ENCODE data around the gene TRMT44.

The TRMT44 gene

DNA sequence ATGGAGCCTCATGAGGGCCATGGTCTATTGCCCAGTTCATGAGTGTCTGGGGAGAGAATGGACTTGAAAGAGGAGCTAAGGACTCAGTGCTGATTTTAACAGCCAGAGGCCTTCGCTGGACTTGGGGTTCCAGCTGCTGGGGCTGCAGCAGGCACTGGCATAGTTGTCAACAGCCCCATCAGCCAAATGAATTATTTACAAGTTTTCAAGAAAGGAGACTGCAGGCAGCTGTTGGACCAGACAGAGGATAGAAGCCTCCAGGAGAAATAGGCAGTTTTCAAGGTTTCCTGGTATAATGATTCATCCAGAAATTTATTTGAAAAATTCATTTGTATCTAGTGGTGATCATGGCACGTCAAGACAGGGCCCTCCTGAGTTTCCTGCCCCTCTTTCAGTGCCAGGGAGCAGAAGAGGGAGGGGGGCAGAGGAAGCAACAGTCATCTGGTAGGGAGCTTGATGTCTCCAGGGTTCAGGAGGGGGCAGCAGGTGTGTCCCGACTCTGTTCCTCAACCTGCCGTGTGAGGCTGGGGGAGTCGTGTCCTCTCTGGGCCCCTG is 76.5 kb downstream of the TRMT44 start:
- no peak for DNase-seq

DNA sequence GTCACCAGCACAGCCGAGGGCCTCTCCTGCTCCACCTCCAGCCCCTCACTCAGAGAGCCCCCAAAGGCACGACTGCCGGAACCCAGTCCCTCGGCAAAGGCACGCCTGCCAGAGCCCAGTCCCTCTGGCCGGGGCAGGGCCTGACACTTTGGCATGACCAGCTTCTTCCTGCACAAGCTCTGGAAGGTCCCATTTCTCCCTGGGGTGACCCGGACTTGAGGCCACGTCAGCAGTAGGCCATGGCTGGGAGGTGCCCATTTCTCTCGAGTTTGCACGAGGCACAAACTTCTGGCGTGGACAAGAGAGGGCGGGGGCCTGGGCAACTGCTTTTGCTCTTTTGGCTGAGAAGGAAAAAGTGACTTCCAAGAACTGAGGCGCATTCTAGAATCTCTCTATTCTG is 77.4 kb downstream of the TRMT44 start:
- no peak for DNase-seq

DNA sequence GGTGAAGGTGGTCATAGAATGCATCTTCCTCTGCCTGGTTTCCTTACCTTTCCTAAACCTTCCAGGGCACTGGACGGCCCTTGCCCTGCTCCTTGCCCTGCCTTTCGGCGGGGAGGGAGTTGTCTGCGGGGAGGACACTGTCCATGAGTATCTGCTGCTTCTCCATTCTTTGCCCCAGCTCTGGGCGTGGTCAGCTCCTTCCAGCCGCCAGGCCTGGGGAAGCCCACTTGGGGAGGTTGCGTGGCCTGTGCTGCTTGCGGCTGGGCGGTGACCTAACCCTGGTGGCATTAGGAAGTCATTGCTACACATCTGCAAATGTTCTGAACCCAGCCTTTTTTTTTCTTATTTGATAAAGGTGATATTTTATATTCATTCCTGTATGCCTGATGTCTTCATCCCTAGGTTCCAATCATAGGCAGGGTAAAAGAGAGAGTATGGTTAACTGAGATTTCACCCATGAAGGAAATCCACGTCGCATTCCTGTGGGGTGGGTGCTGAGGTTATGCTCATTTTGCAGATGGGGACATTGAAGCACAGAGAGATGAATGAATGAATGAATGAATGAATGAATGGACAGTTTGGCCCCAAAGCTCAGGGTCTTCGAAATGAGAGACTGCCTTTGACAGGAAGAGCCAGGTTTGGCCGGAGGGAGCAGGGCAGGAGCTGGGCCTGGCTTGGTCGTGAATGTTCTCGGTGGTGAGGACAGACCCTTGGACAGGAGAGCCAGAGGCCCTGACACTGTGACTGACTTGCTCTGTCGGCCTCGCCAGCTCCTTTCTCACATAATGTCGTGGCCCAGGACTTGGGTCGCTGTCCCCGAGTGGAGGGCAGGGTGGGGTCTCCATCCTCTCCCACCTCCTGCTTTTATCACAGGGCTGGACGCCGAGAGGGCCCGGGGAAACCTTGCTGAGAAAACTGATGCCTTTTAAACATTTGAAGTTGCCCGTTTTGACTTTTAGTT is 81.9 kb downstream of the TRMT44 start:
- DNase-seq: no peak

DNA sequence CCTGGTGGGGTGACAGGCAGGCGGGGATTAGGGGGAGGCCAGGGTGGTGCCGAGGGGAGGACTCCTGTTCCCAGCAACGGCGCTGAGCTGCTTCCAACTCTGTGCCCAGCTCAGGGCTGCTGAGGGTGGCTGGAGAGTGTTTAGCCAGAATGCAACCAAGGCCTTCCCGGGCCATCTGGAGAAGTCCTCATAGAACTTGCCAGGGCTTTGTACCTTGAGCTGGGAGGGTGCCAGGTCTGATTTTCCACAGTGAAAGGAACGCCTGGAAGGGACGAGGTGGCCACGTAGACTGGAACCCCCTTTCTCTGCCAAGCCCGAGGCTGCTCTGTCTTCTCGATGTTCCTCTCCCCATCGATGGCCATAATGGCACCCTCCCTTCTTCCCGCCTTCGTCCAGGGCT is 82.6 kb downstream of the TRMT44 start:
- DNase-seq: no peak

DNA sequence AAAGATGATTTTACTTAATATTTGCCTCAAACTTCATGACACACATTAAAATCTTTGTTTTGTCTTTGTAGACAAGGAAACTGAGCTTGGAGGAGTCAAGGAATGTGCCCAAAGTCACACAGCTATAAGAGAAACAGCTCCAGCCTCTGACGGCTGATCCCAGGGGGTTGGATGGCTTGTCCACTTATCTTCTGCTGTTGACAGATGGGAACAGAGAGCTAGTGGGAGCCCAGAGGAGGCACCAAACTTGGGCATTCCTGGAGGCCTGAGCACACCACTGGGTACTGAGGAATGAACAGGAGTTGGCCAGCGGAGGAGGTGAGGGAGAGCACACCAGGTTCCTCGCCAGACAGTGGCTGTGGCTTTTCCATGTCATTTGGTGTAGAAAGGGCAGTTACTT is 83.2 kb downstream of the TRMT44 start:
- no peak for DNase-seq

DNA sequence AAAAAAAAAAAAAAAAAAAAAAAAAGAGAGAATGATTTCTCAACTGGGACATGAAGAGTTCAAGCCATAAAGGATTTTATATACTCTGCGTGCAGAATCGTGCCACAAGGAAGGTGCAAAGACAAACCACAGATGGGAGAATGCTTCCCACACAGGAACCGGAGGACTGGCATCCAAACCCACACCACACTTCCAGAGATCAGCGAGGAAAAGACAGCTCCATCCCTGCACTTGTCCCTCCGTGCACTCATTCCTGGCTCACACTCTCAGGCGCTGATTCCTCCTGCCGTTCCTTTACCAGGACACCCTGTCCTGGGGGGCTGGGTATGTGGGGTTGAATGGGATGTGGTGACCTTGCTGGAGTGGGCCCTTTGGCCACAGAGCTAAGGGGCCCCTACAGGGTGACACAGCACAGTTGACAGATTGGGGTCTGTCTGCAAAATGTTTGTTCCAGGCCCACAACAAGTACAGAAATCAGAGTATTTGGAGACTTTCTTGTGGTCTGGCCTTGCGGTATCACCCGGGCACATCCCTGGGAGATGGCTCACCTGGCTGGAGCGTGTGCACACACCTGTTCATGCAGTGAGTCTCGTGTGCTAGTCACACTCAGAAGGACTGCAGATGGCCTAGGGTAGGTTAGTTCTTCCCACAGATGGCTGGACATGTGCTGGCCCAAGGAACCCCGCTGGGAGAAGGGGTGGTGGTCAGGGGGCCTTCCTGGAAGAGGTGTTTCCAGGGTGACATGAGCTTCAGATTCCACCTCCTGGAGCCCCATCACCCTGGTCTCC is 84.2 kb downstream of the TRMT44 start:
- no peak for DNase-seq

DNA sequence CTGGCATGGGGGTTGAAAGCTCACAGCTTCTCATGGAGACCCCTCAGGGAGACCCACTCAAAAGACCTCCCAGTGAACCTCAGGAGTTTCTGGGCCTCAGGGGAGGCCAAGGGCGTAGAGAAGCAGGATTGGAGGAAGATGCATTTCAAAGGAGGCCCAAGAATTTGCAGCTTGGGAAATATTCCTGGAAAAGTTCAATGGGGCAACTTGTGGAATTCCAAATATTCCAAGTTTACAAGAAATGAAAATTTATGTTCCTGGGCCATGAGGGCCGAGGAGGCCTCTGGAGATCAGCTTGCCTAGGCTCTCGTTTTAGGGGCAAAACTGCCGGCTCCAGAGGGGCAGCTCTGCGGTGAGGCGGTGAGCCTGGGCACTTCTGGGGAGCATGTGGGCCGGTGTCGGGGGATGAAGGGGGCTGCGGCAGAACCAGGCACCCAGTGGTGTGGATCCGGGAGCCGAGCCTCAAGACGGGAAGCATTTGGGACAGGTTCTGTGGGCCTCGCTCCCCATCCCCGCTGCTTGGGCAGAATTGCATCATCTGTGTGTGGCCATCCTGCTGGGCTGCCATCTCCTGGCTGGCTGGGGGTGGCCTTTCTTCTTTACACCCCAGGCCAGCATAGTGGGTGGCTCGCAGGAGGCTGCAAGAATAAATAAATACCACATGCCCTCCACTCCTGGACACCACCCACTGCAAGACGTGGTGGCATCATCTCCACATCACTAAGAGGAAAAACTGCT is 85.0 kb downstream of the TRMT44 start:
- no peak for DNase-seq
